Keratinocyte (primary cell): ENCODE results near the gene TUBB2B. TPM values are rescaled to one million over a fixed set of nuclear protein-coding genes. Genes with fewer than 3 reads are reported as not detected.
A peak's percentile ranks its signal among the peaks of the same experiment; 100 is the strongest.

Source experiments
- DNase-seq: peaks from one replicate; pipeline ENCODE4 v3.0.0-alpha.2; 2011; ENCODE audit warnings: low read depth, missing footprints, low spot score
- FAIRE-seq: peaks from 2 replicates; lab custom pipeline; 2011; peaks lifted over from hg19 to GRCh38; lab: Jason Lieb, UNC
- H2AFZ ChIP-seq: 2 replicates; pipeline ENCODE4 v1.6.0; 2012; ENCODE audit warnings: low read length, control low read depth, inconsistent platforms; ENCODE audit not compliant: control insufficient read depth
- H3K27ac ChIP-seq: 2 replicates; pipeline ENCODE4 v1.5.1; 2011; ENCODE audit warnings: low read length; ENCODE audit not compliant: control insufficient read depth, insufficient read depth
- H3K27me3 ChIP-seq: 3 replicates; pipeline ENCODE4 v1.6.0; 2011; ENCODE audit warnings: low read length; ENCODE audit not compliant: control insufficient read depth, insufficient read depth; ENCODE audit errors: extremely low read depth
- H3K36me3 ChIP-seq, 2 experiments: 2 replicates in 1 of 2; 3 replicates in 1 of 2; pipeline ENCODE4 v1.5.1; 2011; ENCODE audit warnings: low read length in 2 of 2, mild to moderate bottlenecking in 1 of 2; ENCODE audit not compliant: control insufficient read depth in 2 of 2, insufficient read depth in 2 of 2; ENCODE audit errors: extremely low read depth in 1 of 2
- H3K4me1 ChIP-seq: 3 replicates; pipeline ENCODE4 v1.5.1; 2011; ENCODE audit warnings: low read length; ENCODE audit not compliant: control insufficient read depth, insufficient read depth; ENCODE audit errors: extremely low read depth
- H3K4me2 ChIP-seq: 3 replicates; pipeline ENCODE4 v1.6.0; 2011; ENCODE audit warnings: low read depth, low read length; ENCODE audit not compliant: control insufficient read depth, insufficient read depth; ENCODE audit errors: extremely low read depth
- H3K4me3 ChIP-seq, 3 experiments: fragments of 200-600 bp in 1 of 3; sonication (generic) in 1 of 3; 2 replicates in 2 of 3; 3 replicates in 1 of 3; pipeline ENCODE4 v1.5.1; 2011 to 2016; ENCODE audit warnings: low read length in 3 of 3, mild to moderate bottlenecking in 3 of 3, control low read depth in 2 of 3, inconsistent platforms in 1 of 3, low read depth in 1 of 3, mixed read lengths in 1 of 3, mixed run types in 1 of 3, moderate library complexity in 1 of 3; ENCODE audit not compliant: control insufficient read depth in 2 of 3, insufficient read depth in 2 of 3; ENCODE audit errors: extremely low read depth in 1 of 3
- H3K79me2 ChIP-seq: 2 replicates; pipeline ENCODE4 v1.6.0; 2012; ENCODE audit warnings: low read length; ENCODE audit not compliant: control insufficient read depth, insufficient read depth
- H3K9ac ChIP-seq: 3 replicates; pipeline ENCODE4 v1.6.0; 2011; ENCODE audit warnings: low read length; ENCODE audit not compliant: control insufficient read depth, insufficient read depth; ENCODE audit errors: extremely low read depth
- H3K9me1 ChIP-seq: 3 replicates; pipeline ENCODE4 v1.6.0; 2011; ENCODE audit warnings: low read length; ENCODE audit not compliant: control insufficient read depth, insufficient read depth; ENCODE audit errors: extremely low read depth
- H3K9me3 ChIP-seq: 2 replicates; pipeline ENCODE4 v1.5.1; 2012; ENCODE audit warnings: low read depth, low read length; ENCODE audit not compliant: control insufficient read depth
- H4K20me1 ChIP-seq: 3 replicates; pipeline ENCODE4 v1.6.0; 2011; ENCODE audit warnings: low read length; ENCODE audit not compliant: control insufficient read depth, insufficient read depth; ENCODE audit errors: extremely low read depth
- CTCF ChIP-seq, 3 experiments: IDR thresholded peaks in 1 of 3; conservative IDR thresholded peaks in 1 of 3; optimal IDR thresholded peaks in 1 of 3; 2 replicates in 2 of 3; 3 replicates in 1 of 3; pipeline versions ENCODE3 to v1.5.1; 2011; ENCODE audit warnings: low read length in 3 of 3, mild to moderate bottlenecking in 3 of 3, moderate library complexity in 2 of 3, control low read depth in 1 of 3, inconsistent platforms in 1 of 3; ENCODE audit not compliant: insufficient read depth in 2 of 3; ENCODE audit errors: extremely low read depth in 1 of 3
- EZH2 ChIP-seq: IDR thresholded peaks from one replicate; pipeline ENCODE4 v1.6.1; 2012; ENCODE audit warnings: inconsistent platforms, mild to moderate bottlenecking, low read length, moderate library complexity
- dilution Hi-C: fragments of 300-500 bp; cut with MboI; formaldehyde crosslinking; loops from one replicate; pipeline ENCODE4 v1.7.0; 2020; ENCODE audit warnings: low sequenced_read_pairs; ENCODE audit not compliant: extremely low pct_ligation_motif_present
- polyA plus RNA-seq, 5 experiments: library from polyadenylated mRNA; depleted of rRNA in 3 of 5; stranded (reverse) in 3 of 5; stranded (forward) in 1 of 5; unstranded in 1 of 5; fragments of >200 nt; gene quantifications; 1 replicate in 1 of 5; 2 replicates in 3 of 5; 3 replicates in 1 of 5; pipeline versions ENCODE4 v1.2.1 to v1.2.3, GENCODE V29; 2011 to 2012; ENCODE audit warnings: missing spikeins in 2 of 5, low read depth in 1 of 5, low replicate concordance in 1 of 5

The TUBB2B gene
- polyA plus RNA-seq, 1 donor (not counting 4 experiments of a cell fraction or from before 2014, with no cell fraction given), result not detected

- FAIRE-seq (no peak), DNase-seq (no peak)
- no peak overlapping the region for H3K27ac ChIP-seq
- no peaks in the 10 kb centered on the region for H4K20me1 ChIP-seq
- no peaks in the 10 kb centered on the region for H3K36me3 ChIP-seq
- peaks cover 83% of the 10 kb centered on the region for H3K27me3 ChIP-seq
- dilution Hi-C loops, result no loop called here
- H2AFZ ChIP-seq, result no peak overlapping the region
- no peaks in the 10 kb centered on the region for H3K9me1 ChIP-seq
- H3K4me3 ChIP-seq, result no peak overlapping the region
- H3K9me3 ChIP-seq, result no peaks in the 10 kb centered on the region
- H3K9ac ChIP-seq, result no peak overlapping the region
- TF ChIP-seq CTCF (optimal IDR thresholded peaks at IDR 0.05 in 1 of 3, IDR thresholded peaks at IDR 0.05 in 1 of 3, conservative IDR thresholded peaks at IDR 0.05 in 1 of 3; ENCODE audit: extremely low read depth in 1 of 3, insufficient read depth in 2 of 3, low read length in 3 of 3) (no peak), EZH2 (no peak)
- no peak overlapping the region for H3K4me2 ChIP-seq
- peaks cover 18% of the 10 kb centered on the region for H3K4me1 ChIP-seq
- H3K79me2 ChIP-seq, result no peaks in the 10 kb centered on the region
These were observed 2.9 kb upstream of the TUBB2B start for GRCh38 chr6:3230256-3230882.

GRCh38 chr6:3229566-3230178 lies 2.2 kb upstream of the TUBB2B start:
- dilution Hi-C loops, result no loop called here
- Histone ChIP-seq H3K36me3 (no peaks in the 10 kb centered on the region), H4K20me1 (no peaks in the 10 kb centered on the region), H3K4me1 (peaks cover 18% of the 10 kb centered on the region), H3K9ac (no peak overlapping the region), H3K9me1 (no peaks in the 10 kb centered on the region), H3K27ac (no peak overlapping the region), H2AFZ (no peak overlapping the region), H3K9me3 (no peaks in the 10 kb centered on the region), H3K27me3 (peaks cover 83% of the 10 kb centered on the region), H3K79me2 (no peaks in the 10 kb centered on the region), H3K4me3 (no peak overlapping the region), H3K4me2 (peak overlapping the region; percentile 45)
- FAIRE-seq (no peak), DNase-seq (no peak)
- TF ChIP-seq EZH2 (peak; percentile 95), CTCF (optimal IDR thresholded peaks at IDR 0.05 in 1 of 3, IDR thresholded peaks at IDR 0.05 in 1 of 3, conservative IDR thresholded peaks at IDR 0.05 in 1 of 3; ENCODE audit: extremely low read depth in 1 of 3, insufficient read depth in 2 of 3, low read length in 3 of 3) (no peak)
